AG20443 (cell line): ENCODE data around the gene CDRT15.
"Not testable (repeated sequence)": the region's sequence is repeated elsewhere in the genome, so short reads cannot be mapped to it uniquely, and the experiment has no call there.

ENCODE experiments used
- DNase-seq: peaks from one replicate; pipeline ENCODE4 v3.0.0; 2012; ENCODE audit warnings: low spot score, mixed read lengths

The CDRT15 gene

DNA sequence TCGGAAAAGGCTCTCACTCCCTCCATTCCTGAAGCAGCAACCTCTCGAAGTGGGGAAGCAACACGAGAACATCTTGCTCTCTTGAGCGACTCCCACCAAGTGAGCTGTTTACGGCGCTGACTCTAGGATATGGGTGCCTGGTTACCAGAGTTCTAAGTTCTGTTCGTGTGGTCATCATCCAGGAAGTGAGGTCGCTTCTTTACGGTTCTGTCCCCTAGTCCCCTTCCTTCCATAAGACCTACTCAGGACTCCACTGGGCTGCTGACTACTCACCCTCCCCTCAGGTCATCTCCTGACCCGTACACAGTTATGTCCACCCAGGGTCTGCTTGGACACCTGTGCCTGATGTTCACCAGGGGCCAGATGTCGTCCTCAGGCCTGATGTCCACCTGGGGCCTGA is at the start of gene CDRT15:
Gene CDRT15 (minus strand): TSS at position 101 of the 400 bp plus-strand sequence. CDS start 29 bp downstream, at position 72.
- DNase-seq: not testable (repeated sequence)

DNA sequence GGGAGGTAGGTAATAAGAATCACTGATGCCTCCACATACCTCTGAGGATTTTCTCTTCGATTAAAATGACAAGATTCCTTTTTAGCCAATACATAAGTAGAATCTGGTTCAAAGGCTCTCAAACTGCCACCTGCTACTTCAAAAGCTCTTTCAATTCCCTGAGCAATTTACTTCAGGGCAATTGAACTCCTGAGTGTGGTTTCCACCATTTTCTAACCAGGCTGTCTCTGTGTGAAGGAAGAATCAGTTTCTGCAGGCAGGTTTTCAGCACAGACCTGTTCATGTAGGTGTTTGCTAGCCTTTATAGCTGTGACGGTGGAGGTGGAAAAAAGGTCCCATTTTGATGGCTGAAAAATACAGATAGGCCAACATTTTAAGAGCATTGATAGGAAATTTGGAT is 46.1 kb upstream of the CDRT15 start:
- DNase-seq: no peak

DNA sequence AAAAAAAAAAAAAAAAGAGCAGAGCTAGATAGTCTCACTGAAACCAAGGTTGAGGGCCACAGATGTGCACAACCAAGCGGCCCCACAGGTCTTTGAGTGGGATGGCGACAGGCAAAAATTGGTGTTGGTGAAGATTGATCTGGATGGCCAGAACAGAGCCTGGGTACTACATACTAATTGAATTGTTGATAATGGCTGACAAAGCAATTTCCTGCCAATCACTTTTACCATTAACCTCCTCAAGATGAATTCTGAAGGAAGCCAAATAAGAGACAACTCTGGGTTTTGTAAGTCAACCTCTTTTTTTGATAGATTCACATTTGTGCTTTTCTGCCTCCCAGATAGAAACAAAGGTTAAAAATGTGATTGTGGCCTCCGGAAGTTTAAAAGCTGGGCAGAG is 44.9 kb upstream of the CDRT15 start:
- no peak for DNase-seq

DNA sequence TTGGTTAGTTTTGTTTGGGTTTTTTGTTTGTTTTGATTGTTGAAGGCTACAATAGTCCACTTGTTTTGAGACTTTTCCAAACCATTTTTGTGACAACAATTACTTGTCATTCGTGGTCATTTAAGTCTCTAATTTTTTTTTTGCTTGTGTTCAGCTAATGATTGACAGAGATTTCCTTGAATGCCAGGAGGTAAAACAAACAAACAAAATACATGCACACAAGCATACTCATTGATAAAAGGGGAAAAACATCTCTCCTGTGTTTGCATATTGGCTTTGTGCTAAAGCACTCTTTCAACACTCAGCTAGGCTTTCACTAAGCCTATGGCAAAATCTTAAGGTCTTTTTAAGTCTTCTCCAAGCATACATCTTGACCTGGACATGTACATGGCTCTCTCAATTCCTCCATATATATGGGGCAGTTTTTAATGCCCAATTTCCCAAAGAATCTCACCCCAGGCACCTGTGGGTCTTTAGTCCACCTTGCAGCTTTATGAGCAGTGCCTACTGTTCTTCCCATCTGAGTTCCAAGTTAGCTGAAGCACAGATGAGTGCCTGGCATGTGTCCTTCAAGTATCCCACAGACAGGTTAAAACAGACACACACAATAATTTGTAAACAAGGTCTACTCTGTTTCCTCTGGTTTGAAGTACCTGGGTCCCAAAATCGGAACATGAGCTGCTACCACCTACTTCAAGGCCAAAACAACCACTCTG is 40.0 kb upstream of the CDRT15 start:
- DNase-seq: no peak

DNA sequence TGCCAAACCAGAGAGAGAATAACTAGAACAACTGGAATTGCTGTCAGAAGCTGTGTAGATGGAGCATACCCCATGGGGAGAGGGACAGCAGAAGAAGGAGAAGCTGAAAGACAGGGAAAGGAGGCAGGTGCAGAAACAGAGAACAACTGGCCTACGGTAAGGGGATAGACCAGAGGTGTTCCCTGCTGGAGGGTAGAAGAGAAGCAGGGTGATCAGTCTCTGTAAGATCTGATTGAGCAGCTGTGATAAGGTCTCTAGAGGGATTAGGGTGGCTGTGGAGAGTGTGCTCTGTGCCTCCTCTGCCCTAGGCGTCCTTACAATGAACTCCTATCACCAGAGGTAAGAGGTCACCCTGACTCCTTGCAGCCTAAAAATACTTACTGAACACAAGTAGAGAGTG is 33.8 kb upstream of the CDRT15 start:
- DNase-seq: no peak

DNA sequence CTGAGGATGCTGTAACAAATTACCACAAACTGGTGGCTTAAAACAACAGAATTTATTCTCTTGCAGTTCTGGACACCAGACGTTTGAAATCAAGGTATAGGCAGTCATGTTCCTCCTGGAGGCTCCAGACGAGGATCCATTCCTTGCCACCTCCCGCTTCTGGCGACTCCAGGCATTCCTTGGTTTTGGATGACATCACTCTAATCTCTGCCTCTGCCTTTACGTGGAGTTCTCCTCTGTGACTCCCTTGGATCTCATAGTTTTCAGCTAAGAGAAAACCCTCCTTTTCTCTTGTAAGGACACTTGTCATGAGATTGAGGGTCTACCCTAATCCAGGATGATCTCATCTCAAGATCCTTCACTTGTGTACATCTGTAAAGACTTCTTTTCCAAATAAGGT is 32.8 kb upstream of the CDRT15 start:
- peak; percentile 24 for DNase-seq

DNA sequence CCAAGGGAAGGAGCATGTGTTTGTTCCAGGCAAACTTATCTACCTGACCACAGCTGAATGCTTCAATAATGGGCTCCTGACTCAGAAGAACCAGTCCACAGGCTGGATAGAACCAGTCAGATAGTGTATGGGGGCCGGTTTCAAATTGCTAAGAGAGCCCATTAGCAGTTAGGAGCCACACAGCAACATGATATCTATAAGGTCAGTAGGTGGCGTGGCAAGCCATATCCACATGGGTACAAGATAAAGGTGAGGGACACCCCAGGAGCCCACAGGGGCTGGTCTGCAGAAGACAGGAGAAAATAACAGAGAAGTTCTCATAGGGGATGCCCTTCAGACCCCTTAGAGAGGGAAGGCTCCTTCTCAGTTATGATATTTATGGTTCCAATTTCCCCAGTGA is 31.6 kb upstream of the CDRT15 start:
- DNase-seq: no peak

DNA sequence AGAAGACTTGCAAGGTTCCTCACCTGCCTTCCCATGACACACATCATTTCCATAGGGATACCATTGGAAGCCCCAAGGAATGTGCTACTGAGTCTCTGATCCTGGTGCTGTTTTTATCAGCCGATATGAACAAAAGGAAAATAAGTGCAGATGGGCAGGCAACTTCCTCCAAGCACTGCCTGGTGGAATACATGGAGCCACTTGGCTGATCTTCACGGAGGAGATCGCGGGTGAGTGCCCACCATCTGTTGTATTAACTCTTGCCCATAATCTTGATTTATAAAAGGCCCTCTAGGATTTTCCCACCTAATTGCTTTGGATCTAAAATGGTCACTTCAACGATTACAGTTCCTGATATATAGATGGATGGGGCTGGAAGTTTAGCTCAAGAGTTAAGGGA is 24.7 kb upstream of the CDRT15 start:
- no peak for DNase-seq

DNA sequence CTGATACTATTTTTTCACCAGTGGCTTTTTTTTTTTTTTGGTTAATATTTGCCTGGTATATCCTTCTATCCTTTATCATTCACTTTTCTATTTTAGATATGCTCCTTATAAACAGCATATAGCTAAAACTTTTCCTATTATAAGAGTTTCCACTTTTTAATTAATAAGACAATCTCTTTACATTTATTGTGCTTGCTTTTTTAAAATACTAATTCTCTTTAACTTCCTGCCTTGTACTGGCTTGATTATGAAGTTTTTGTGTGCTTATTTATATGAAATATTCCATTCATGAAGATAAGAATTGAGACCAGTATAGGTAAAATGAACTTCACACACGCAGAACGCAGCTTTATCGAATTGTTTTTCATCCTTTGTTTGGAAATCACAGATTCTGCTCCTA is 9.0 kb upstream of the CDRT15 start:
- DNase-seq: no peak

DNA sequence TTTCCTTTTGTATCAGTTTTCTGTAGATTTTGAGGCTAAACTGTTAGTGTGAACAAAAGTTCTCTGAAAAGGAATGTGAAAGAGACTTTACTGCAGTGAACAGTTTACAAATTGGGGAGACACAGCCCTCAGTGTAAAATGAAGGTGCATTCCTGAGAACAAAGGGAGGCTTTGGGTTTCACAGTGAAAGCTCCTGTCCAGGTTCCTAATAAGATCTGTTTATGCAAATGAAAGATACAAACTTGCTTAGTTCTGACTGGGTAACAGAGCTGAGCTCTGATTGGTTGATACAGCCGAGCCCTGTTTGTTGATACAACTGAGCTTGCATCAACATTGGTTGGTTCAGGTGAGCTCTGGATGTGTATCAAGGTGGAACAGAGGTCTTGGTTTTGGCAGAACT is 8.3 kb upstream of the CDRT15 start:
- no peak for DNase-seq

DNA sequence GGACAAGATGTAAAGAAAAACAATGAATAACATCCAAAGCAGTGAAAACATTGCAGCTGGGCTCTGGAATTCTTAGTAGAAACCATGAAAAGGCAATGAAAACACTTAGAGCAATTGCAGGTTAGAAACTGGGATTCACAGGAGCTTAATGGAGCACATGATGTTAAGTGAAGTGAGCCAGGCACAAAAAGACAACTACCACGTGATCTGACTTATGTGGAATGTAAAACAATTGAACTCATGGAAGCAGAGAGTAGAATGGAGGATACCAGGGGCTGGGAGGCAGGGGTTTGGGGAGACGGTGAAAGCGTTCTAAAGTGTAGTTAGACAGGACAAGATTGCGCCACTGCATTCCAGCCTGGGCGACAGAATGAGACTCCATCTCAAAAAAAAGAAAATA is 2.6 kb upstream of the CDRT15 start:
- DNase-seq: not testable (repeated sequence)

DNA sequence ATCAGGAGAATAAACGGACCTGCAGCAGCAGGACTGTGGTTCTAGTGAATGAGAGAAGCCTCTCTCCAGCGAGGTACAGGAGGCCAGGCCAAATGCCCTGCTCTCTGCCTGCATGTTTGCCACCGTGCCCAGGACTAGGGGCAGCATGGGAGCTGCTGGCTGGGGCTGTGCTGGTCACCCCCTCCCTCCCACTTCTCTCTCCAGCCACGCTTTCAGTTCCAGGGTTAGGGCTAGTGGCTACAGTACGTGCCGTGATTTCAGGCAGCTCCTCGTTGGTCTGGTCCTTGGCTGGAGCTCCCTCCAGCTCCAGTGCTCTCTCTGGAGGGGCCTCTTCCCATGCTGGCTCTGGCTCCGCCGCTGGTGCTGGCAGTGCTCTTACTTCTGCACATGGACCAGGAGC is 630 bp downstream of the CDRT15 start:
- not testable (repeated sequence) for DNase-seq

DNA sequence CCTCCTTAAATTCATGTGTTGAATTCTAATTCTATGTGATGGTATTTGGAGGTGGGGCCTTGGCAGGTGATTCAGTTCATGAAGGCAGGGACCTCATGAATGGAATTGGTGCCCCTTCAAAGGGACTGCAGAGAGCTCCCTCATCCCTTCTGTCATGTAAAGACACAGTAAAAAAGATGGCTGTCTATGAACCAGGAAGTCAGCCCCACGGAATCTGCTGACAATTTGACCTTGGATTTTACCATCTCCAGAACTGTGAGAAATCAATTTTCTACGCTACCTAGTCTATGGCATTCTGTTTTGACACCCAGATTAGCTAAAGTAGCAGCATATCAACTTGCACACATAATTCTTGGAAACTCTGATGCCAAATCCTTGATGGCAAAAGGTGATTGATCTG is 1.6 kb downstream of the CDRT15 start:
- not testable (repeated sequence) for DNase-seq

DNA sequence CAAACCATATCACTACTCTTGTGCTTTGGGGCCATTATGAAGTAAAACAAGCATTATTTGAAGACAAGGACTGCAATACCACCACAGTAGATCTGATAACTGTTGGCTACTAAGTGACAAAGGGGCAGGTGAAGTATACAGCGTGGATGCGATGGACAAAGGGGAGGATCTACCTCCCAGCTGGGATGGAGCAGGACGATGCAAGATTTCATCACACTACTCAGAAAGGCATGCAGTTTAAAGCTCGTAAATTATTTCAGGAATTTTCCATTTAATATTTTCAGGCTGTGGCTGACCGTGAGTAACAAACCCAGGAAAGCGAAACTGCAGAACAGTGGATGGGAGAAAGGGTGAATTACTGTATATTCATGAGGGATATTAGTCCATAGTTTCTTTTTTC is 5.5 kb downstream of the CDRT15 start:
- peak; percentile 40 for DNase-seq

DNA sequence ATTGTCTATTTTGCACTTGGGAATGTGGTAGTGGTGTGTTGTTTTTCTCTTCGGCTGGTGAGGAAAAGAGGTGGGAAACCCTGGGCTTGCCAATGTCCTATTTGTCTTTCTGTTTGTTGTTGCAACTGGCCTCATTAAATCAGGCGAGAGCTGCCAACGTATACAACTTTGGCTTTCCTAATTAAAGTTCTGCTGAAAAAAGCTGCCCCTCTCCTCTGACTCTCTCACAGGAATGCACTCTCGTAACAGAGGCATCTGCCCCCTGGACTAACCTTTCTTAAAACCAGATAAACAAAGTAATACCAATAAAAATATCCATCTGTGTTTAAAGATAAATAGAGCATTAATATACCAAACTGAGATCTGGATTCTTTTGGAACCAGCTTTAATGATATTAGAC is 7.8 kb downstream of the CDRT15 start:
- peak; percentile 22 for DNase-seq

DNA sequence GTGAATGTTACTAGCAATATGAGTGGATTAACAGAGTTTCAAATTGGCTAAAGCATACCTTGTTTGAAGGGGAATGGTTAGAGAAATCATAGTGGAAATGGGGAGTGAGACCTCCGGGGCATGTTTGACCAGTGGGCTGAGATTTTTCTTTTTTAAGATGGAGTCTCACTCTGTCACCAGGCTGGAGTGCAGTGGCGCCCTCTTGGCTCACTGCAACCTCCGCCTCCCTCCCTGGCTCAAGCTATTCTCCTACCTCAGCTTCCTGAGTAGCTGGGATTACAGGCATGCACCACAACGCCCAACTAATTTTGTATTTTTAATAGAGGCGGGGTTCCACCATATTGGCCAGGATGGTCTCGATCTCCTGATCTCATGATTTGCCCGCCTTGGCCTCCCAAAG is 9.6 kb downstream of the CDRT15 start:
- no peak for DNase-seq

DNA sequence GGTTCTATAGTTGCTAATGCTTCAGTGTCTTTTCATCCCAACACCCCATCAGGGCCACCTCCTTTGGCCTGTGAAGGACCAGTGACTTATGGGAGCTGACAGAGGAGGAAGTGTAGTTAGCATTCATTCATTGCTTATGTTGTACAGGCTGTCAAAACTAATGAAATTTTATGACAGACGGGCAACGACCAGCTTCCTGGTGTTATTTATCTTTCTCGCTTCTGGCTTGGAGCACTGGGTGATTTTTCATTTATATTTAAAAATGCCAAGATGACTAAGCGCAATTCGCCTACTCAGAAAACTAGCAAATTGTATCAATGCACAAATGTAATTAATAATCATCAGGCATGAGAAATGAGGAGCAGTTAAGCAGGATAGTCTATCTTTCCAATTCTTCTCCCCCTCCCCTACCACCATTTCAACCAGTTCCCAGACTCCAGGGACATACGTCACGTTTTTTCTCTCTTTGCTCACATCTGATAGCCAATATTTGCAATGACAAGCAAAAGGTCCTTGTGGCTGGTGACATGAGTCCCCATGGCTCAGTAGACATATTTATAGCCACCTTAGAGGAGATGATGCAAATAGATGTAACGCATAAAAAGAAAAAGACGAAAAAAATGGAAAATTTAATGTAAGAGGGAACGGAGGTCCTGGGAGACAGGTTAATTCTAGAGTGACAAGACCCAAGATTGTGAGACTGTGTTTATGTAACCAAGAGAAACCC is 11.2 kb downstream of the CDRT15 start:
- DNase-seq: no peak

DNA sequence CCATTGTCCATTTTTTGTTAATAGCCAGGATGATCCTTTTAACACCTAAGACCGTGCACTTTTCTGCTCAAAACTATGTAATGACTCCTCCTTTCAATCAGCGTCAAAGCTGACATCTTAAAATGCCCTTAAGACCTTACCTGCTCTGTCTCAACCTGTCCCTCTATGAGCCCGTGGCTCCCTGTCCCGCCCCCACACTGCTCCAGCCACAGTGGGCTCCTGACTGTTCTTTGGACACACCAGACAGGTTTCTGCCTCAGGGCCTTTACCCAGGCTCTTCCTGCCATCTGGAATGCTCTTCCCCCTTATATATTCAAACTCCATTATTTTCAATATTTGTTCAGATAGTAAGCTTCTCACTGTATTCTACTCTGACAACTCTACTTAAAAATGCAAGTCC is 14.1 kb downstream of the CDRT15 start:
- no peak for DNase-seq

DNA sequence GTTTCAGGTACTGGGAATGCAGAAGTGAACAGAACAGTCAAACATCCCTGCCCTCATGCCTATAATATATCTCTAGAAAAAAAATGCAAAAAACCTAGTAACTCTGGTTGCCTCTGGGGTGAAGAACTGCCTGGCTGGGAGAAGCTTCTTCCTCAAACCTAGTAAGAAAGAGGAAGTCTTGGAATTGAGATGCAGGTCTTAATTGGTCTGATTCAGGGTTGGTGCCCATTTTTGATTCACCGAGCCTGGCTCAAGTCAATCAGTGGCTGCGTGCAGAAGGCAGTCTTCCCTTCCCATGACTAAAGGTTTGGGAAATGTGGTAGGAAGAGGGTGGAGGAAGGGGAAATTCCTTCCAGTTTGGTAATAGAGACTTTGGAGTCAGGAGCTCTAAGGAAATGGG is 22.4 kb downstream of the CDRT15 start:
- DNase-seq: peak; percentile 62

DNA sequence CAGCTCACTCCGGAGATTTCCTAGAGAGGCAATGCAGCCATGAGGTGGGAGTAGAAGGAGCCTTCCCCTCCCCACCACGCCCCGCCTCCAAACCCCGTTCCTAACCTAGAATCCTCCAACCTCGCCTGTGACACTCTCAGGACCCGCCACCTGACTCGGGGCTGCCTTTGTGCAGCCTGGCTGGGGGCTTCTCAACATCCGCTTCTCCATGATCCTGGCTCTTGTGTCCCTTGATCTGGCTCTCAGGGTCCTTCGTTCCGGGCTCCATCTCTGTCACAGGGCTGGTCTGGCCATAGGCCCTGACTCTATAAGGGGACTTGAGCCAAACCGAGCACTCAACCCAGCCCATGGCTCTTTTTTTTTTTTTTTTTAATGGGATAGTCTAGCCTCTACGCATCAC is 24.3 kb downstream of the CDRT15 start:
- DNase-seq: no peak

DNA sequence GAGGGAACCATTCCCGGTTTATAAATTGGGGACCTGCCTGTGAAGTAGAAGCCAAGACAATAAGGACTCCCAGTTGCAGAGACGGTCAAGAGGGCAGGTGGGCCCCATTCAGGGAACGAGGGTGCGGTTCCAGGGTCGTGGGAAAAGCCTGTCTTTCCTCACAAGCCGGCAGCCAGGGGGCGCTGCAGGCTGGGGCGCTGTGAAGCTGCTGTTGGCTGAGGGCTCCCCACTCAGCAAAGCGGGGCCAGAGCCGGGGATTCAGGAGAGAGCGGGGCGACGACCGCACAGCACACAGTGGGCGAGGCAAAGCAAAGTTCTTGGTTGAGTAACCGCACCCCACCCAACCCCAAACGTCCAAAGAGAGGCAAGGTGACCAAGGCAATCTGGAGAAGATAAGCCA is 24.9 kb downstream of the CDRT15 start:
- DNase-seq: peak; percentile 52

DNA sequence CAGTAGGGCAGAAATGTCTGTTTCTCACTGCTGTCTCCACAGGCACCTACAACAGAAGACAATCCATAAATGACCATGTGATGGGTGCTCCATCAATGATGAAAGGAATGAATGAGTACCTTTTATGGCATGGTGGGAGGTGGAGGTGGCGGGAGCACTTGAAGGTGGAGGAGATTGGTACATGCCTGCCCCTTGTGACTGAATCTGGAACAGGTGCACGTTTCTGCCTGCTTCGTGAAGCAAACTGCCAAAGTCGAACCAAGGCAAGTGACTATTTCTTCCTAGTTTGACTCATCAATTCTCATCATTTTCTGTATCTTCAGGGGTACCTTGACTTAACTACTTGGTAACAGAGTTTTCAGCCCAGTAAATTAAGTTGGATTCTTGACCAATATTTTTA is 25.4 kb downstream of the CDRT15 start:
- DNase-seq: no peak

DNA sequence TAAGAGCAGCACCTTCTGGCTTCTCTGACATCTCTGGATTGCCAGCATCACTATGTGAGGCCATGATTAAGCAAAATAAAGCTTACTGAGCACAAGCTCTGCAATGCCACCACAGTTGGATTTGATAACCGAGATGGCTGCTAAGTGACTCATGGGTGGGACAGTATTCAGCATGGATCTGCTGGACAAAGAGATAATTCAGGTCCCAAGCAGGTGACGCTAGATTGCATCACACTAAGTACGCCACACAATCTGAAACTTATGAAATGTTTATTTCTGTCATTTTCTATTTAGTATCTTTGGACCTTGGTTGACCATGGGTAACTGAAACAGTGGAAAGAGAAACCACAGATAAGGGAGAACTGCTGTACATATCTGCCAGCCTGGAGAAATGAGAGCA is 27.4 kb downstream of the CDRT15 start:
- no peak for DNase-seq

DNA sequence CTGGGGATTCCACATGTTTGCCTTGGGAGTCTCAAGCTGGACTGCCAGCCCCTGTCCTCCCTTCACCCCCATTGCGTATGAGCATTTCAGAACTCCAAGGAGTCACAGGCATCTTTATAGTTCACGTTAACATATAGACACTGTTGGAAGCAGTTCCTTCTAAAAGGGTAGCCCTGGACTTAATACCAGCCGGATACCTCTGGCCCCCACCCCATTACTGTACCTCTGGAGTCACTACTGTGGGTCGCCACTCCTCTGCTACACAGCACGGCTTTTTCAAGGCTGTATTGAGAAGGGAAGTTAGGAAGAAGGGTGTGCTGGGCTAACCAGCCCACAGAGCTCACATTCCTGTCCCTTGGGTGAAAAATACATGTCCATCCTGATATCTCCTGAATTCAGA is 28.9 kb downstream of the CDRT15 start:
- DNase-seq: no peak
